DOHH2 (cell line): ENCODE results near the gene MAP3K15.

Experiments used
- CTCF ChIP-seq: fragments of 200-600 bp; sonication (generic); IDR thresholded peaks from one replicate; pipeline ENCODE4 v1.5.1; 2014; ENCODE audit warnings: antibody characterized with exemption, mild to moderate bottlenecking, low read depth, low read length; ENCODE audit not compliant: poor library complexity, severe bottlenecking
- EZH2phosphoT487 ChIP-seq: fragments of 200-600 bp; sonication (generic); IDR thresholded peaks from 2 replicates; pipeline ENCODE4 v1.6.1; 2017; ENCODE audit warnings: borderline replicate concordance, mild to moderate bottlenecking, antibody characterized with exemption, low read length, moderate library complexity, mixed read lengths

DNA sequence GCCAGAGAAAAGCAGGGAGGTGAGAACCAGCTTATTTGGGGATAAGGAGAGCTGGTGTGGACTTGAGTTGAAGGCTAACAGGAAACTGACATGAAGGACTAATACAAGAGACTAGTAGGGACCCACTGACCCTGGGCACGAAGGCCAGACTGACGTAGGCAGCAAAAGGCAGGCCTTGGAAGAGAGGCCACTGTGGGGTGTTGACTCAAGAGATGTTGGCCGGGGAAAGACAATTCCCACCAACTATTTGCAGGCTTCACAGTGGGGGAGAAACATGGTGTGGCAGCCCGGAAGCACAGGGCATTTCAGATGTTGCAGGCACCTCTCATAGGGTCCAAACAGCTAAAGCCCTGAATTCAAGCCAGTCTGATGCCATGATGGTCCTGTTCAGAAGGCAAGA lies 24.4 kb upstream of the MAP3K15 start:
- no peak for TF ChIP-seq CTCF
- no peak for TF ChIP-seq EZH2phosphoT487
